ENCODE data around the gene NPAS2.

The NPAS2 gene

GRCh38 chr2:100968146-100969145, 148.5 kb downstream of the NPAS2 start:
- no peak overlapping the region for H3K4me3 ChIP-seq (ENCODE audit: low read depth, low read length)
- DNase-seq (ENCODE audit: low read depth) = no peak
- TF ChIP-seq CTCF (IDR thresholded peaks at IDR 0.05; ENCODE audit: insufficient read depth, low read depth, low read length, missing control alignments) = no peak

- no peak for DNase-seq (ENCODE audit: low read depth)
- H3K4me3 ChIP-seq (ENCODE audit: low read depth, low read length) = no peak overlapping the region
- TF ChIP-seq CTCF (IDR thresholded peaks at IDR 0.05; ENCODE audit: insufficient read depth, low read depth, low read length, missing control alignments) = no peak
Observed at GRCh38 chr2:100969998-100970397, 150.1 kb downstream of the NPAS2 start.

- no peak for TF ChIP-seq CTCF (IDR thresholded peaks at IDR 0.05; ENCODE audit: insufficient read depth, low read depth, low read length, missing control alignments)
- DNase-seq (ENCODE audit: low read depth) = no peak
- no peak overlapping the region for H3K4me3 ChIP-seq (ENCODE audit: low read depth, low read length)
Observed at GRCh38 chr2:100971221-100971620, 151.3 kb downstream of the NPAS2 start.

GRCh38 chr2:100972452-100972851, 152.5 kb downstream of the NPAS2 start:
- TF ChIP-seq CTCF (IDR thresholded peaks at IDR 0.05; ENCODE audit: insufficient read depth, low read depth, low read length, missing control alignments) = no peak
- DNase-seq (ENCODE audit: low read depth) = no peak
- no peak overlapping the region for H3K4me3 ChIP-seq (ENCODE audit: low read depth, low read length)

DNA sequence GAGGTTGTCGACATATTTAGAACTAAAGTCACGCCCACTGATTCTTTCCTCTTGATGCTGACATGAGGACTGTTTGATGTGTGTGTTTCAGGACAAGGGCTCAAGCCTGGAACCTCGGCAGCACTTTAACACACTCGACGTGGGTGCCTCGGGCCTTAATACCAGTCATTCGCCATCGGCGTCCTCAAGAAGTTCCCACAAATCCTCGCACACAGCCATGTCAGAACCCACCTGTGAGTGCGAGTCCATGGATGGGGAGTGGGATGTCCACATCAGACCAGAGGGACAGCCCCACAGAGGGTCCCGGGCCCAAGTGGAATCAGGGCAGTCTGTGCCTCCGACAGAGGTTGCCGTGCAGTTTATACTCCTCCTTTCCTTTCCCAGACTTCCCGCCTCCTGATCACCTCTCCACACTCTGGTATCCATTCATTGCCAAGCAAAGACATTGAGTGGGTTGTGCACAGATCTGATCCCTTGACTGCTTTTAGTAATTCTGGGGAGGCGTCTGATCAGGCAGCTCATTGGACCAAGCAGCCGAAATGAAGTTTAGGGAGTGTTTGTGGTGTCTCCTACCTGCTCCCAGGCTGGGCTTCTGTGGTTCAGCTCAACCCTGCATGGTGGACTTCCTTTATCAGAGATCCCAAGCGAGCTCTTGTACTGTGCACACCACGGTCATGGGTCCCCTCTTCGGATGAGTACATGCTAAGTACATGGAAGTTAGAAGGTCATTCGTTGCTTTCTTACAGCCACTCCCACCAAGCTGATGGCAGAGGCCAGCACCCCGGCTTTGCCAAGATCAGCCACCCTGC, 155.0 kb downstream of the NPAS2 start:
- H3K4me3 ChIP-seq (ENCODE audit: low read depth, low read length) = no peak overlapping the region
- TF ChIP-seq CTCF (IDR thresholded peaks at IDR 0.05; ENCODE audit: insufficient read depth, low read depth, low read length, missing control alignments) = no peak
- no peak for DNase-seq (ENCODE audit: low read depth)

GRCh38 chr2:100975521-100975785, 155.5 kb downstream of the NPAS2 start:
- no peak overlapping the region for H3K4me3 ChIP-seq (ENCODE audit: low read depth, low read length)
- DNase-seq (ENCODE audit: low read depth) = no peak
- no peak for TF ChIP-seq CTCF (IDR thresholded peaks at IDR 0.05; ENCODE audit: insufficient read depth, low read depth, low read length, missing control alignments)

All from GM12865 (cell line).